ENCODE measurements around the gene FAM13A.

GRCh38 chr4:89000844-89001360, 56.1 kb downstream of the FAM13A start:
- TF ChIP-seq CTCF (IDR thresholded peaks at IDR 0.05) (no peak), POLR2A (IDR thresholded peaks at IDR 0.05) (no peak)

All from uterus (tissue), 2 donors.